OCI-M2 (cell line): ENCODE data around the gene GTPBP6.
"Not testable (repeated sequence)": the region's sequence is repeated elsewhere in the genome, so short reads cannot be mapped to it uniquely, and the experiment has no call there.

ENCODE experiments used
- DNase-seq: peaks from one replicate; lab custom pipeline; 2025; ENCODE audit not compliant: unreplicated experiment; lab: John Stamatoyannopoulos, UW

GTPBP6 gene

DNA sequence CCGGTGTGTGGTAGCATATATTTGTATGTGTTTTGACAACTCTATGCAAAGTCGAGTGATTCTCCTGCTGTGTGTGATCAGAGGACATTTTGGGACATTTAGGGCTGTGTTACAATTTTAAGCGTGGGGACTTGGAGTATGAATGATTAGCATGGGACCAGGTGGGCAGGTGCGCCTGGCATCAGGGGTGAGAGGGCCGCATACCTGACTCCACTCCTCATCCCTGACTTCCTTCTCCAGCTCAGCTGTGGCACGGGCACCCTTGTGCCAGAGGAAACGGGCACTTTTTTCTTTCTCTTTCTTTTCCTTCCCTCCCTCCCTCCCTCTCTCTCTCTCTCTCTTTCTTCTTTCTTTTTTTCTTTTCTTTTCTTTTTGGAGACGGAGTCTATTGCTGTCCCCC, 53.1 kb downstream of the GTPBP6 start:
- DNase-seq, result no peak

DNA sequence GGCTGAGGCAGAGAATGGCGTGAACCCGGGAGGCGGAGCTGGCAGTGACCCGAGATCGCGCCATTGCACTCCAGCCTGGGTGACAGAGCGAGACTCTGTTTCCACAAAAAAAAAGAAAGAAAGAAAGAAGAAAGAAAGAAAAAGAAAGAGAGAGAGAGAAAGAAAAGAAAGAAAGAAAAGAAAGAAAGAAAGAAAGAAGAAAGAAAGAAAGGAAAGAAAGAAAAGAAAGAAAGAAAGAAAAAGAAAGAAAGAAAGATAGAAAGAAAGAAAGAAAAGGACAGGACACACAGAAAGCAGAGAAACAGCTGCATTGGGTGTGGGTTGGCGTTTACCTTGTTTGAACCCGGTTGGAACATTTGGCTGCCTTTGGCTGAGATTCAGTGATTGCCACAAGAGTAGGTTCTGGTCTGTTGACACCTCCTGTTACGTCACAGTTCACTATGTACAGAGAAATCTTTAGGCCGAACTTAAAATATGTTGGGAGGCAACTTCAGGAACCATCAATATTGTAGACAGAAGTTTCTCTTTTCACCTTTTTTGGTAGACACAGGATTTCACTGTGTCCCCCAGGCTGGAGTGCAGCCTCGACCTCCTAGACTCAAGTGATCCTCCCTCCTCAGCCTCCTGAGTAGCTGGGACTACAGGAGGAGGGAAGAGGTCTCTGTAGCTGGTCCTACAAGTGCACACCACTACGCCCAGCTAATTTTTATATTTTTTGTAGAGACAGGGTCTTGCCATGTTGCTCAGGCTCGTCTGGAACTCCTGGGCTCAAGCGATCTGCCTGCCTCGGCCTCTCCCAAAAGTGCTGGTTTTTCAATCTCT, 53.8 kb downstream of the GTPBP6 start:
- DNase-seq, result no peak

DNA sequence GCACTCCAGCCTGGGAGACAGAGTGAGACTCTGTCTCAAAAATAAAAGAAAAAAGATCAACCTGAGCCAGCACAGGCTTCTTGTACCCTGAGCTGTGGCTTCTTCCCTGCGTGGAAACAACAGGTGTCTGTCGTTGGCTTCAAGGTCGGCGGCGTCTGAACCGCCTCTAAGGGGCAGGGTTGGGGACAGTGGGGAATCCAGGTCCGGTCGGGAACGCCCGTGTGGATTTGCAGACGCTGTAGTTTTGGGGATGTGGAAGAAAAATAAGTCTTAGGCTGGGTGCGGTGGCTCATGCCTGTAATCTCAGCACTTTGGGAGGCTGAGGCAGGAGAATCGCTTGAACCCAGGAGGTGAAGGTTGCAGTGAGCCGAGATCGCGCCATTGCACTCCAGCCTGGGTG, 54.6 kb downstream of the GTPBP6 start:
- DNase-seq, result not testable (repeated sequence)

DNA sequence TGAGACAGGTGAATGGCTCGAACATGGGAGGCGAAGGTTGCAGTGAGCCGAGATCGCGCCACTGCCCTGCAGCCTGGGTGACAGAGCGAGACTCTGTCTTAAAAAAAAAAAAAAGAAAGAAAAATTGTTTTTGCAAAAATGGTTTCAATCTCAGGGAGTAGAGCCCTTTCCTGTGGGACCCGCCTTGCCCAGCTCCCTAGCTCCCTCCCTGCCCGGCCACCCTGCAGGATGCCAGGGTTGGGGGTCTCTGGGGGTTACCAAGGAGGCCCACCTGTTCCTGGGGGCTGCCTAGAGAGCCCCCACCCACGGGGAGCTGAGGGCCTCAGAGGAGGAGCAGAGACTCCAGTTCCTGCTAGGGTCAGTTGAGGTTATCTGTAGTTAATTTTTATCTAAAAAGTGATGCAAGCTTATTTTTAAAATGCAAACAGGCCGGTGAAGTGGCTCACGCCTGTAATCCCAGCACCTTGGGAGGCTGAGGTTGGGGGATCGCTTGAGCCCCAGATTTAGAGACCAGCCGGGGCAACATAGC, 56.2 kb downstream of the GTPBP6 start:
- DNase-seq, result no peak

DNA sequence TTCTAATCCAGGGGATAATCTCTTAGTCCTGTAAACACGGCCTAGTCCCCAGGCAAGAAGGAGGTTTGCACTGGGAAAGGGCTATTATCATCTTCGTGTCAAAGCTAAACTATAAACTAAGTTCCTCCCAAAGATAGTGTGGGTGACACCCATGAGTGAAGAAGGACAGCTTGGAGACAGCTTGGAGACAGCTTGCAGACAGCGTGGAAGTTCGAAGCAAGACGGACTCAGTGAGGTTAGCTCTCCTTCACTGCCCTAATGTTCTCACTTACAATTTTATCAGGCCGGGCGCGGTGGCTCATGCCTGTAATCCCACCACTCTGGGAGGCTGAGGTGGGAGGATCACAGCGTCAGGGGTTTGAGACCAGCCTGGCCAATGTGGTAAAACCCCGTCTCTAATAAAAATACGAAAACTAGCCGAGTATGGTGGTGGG, 56.7 kb downstream of the GTPBP6 start:
- no peak for DNase-seq

DNA sequence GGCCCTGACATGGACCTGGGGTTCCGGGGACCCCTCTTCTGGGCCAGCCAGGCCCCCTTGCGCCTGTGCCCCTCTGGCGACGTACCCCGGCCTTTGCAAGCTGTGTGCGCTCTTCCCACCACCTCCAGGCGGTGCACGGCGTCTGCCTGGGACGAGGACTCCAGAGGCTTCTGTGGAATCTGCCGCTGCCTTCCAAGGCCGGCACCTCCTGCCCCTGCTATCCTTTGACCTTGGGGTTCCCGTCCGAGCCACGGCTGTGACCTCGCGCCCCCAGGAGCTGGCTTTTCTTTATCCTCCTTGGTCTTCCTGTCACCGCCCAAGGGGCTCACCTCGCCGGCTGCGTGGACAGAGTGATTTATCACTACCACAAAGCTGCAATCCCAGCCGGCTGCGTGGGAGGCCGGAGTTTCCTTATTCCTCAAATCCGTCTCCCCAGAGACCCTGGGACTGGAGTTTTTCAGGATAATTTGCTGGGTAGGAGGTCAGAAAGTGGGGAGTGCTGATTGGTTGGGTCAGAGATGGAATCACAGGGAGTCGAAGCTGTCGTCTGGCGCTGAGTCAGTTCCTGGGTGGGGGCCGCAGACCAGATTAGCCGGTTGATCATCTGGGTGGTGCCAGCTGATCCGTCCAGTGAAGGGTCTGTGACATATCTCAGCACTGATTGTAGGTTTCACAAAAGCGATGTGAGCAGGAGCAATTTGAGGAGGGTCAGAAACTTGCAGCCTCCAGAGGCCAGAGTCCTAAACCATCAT, 57.3 kb downstream of the GTPBP6 start:
- no peak for DNase-seq

DNA sequence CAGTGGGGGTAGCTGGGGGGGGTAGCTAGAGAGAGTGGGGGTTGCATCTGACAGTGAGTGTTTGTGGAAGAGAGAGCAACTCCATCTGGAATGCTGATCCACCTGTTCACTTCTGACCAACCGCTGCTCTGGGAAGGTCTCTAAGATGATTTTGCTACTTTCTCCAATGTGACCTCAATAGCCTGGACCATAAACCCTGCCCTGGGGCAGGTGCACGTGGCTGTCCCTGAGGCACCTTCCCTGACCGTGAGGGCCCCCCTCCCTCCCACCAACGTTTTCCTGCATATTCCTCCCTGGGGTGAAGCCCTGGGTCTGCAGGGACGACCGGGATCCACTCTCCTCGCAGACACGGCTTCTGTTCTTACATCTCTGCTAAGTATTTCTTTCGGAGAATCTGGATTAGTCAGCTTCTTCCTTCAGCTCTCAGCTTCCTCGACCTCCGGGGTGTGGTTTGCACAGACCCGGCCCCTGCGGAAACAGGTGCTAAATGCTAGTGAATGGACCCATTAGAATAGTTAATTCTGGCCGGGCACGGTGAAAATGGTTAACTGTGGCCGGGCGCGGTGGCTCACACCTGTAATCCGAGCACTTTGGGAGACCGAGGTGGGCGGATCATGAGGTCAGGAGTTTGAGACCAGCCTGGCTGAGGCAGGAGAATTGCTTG, 58.8 kb downstream of the GTPBP6 start:
- no peak for DNase-seq

DNA sequence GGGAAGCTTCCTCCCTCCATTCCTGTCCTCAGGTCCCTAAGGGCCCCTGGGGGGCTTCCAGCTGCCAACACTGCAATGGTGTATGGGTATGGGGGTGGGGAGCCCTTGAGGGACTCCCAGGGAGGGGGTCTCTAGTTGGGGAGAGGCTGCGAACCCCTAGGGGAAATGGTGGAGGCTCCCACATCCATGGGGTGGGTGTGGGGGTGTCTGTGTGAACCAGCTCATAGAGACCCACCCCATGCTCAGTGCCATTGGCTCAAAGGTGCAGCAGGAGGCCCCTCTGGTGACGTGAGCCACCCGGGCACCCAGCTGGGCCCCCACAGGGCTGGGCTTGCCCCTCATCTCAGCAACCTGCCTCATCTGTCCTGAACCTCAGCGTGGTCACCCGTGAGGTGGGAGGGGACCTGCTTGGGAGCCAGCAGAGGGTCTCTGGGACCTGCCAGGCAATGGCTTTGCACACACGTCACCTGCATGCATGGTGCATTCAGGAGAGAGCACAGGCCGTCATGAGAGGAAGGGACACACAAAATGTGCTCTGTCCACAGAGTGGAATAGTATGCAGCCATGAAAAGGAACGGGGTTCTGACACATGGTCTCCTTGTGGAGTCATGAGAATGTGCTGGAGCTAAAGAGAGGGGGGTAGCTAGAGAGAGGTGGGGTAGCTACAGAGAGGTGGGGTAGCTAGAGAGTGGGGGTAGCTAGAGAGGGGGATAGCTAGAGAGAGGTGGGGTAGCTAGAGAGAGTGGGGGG, 60.1 kb downstream of the GTPBP6 start:
- DNase-seq, result no peak

DNA sequence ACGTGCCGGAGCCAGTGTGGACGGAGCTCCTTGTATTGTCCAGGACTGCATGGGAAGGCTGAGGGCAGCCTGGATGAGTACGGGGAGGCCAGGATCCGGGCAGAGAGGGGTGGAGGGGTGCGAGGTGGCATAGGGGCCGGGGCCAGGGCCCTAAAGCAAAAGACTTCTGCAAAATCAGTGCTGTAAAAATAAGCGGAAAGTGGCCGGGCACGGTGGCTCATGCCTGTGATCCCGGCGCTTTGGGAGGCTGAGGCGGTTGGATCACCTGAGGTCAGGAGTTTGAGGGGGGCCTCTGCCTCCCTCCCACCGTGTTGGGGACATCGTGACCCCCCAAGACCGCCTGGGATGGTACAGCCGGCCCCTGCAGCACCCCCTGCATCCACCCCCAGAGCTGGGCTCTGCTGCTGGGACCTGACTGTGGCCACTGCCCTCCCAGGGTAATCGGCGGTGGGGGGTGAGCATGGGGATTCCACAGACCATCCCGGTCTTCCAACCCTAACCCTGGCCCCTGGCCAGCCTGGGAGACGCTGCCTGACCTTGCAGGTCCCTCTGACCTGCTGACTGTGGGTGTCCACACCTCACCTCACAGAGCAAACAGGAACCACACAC, 60.8 kb downstream of the GTPBP6 start:
- DNase-seq, result no peak

DNA sequence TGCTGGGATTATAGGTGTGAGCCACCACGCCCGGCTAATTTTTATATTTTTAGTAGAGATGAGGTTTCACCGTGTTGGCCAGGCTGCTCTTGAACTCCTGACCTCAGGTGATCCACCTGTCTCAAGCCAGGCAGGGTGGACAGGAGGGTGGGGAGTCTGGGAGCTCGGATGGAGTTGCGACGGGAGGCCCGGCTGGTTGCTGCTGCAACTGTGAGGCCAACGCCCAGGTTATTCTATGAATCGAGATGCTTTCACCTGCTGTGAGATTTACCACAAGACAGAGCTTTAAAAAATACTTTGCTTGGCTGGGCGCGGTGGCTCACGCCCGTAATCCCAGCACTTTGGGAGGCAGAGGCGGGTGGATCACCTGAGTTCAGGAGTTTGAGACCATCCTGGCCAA, 61.5 kb downstream of the GTPBP6 start:
- not testable (repeated sequence) for DNase-seq

DNA sequence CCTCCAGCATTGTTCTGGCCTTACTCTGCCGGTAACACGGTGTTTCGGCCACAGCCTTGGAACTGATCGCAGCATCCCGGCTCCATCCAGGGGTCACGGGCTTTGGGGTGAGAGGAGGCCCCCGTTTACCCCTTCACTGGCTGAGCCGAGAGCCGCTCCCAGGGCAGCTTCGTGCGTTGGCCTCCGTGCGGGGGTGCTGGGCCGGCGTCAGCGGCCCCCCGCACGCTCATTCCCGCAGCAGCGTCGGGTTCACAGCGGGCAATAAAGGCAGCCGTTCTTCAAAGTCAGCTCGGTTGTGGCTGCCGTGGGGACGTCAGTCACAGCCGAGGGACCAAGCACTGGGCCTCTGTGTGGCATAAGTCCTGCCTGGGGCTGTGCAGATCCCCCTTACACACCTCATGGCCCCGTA, 62.7 kb downstream of the GTPBP6 start:
- no peak for DNase-seq
